CD4-positive, alpha-beta T cell (primary cell): ENCODE measurements around the gene CDHR3. TPM values are rescaled to one million over a fixed set of nuclear protein-coding genes. Genes with fewer than 3 reads are reported as not detected.

Experiments used
- ATAC-seq: fragments of 200-7000 bp; cut with Tn5 transposase; one replicate; pipeline ENCODE4 v1.10.0; 2022; ENCODE audit warnings: mild to moderate bottlenecking; ENCODE audit not compliant: poor library complexity
- CTCF ChIA-PET: fragments of 350-600 bp; sonication (Branson Sonifier 250); formaldehyde crosslinking; loops from one replicate; lab custom pipeline; 2021; ENCODE audit warnings: antibody characterized with exemption, inconsistent platforms; lab: Charles Lee
- POLR2A ChIA-PET: fragments of 350-600 bp; sonication (Branson Sonifier 250); formaldehyde crosslinking; loops from one replicate; lab custom pipeline; 2021; ENCODE audit warnings: antibody characterized with exemption, inconsistent platforms; lab: Charles Lee
- DNase-seq, 14 experiments: peaks; one replicate each; pipeline ENCODE4 v3.0.0-alpha.2; 2013 to 2020; ENCODE audit warnings: mixed read lengths in 2 of 14
- H3K27ac ChIP-seq, 2 donors: one replicate each; pipeline versions ENCODE4 v1.5.1 to v1.7.0; 2013; ENCODE audit warnings: low read length in 2 of 2, low read depth in 1 of 2, mild to moderate bottlenecking in 1 of 2
- H3K27me3 ChIP-seq, 2 experiments: 1 replicate in 1 of 2; 2 replicates in 1 of 2; pipeline versions ENCODE4 v1.6.1 to v1.7.0; 2013; ENCODE audit warnings: low read length in 2 of 2, control low read depth in 1 of 2, mild to moderate bottlenecking in 1 of 2, moderate library complexity in 1 of 2; ENCODE audit not compliant: insufficient read depth in 2 of 2, control insufficient read depth in 1 of 2
- H3K36me3 ChIP-seq: one replicate; pipeline ENCODE4 v1.6.1; 2013; ENCODE audit warnings: low read length, control low read depth; ENCODE audit not compliant: insufficient read depth
- H3K4me1 ChIP-seq: one replicate; pipeline ENCODE4 v1.6.1; 2013; ENCODE audit warnings: low read length, control low read depth; ENCODE audit not compliant: insufficient read depth
- H3K4me3 ChIP-seq: one replicate; pipeline ENCODE4 v1.5.1; 2013; ENCODE audit warnings: mild to moderate bottlenecking, low read length, moderate library complexity
- H3K9me3 ChIP-seq, 2 experiments: 1 replicate in 1 of 2; 2 replicates in 1 of 2; pipeline versions ENCODE4 v1.6.1 to v1.7.0; 2013; ENCODE audit warnings: low read length in 2 of 2, mild to moderate bottlenecking in 2 of 2, control low read depth in 1 of 2, moderate library complexity in 1 of 2; ENCODE audit not compliant: control insufficient read depth in 1 of 2, insufficient read depth in 1 of 2
- H3K27ac Mint-ChIP-seq: one replicate; pipeline ENCODE4 v1.8.0; 2020; ENCODE audit warnings: mixed read lengths
- H3K27me3 Mint-ChIP-seq: one replicate; pipeline ENCODE4 v1.8.0; 2021; ENCODE audit warnings: mixed read lengths
- H3K36me3 Mint-ChIP-seq: one replicate; pipeline ENCODE4 v1.8.0; 2021; ENCODE audit warnings: low read depth, mixed read lengths
- H3K4me1 Mint-ChIP-seq: one replicate; pipeline ENCODE4 v1.8.0; 2021; ENCODE audit warnings: low read depth, mixed read lengths
- H3K4me3 Mint-ChIP-seq: one replicate; pipeline ENCODE4 v1.8.0; 2020; ENCODE audit warnings: mild to moderate bottlenecking, mixed read lengths
- H3K9me3 Mint-ChIP-seq: one replicate; pipeline ENCODE4 v1.8.0; 2020; ENCODE audit warnings: mixed read lengths
- intact Hi-C, 2 experiments: fragments of 100-400 bp; cut with DNase I in 1 of 2; cut with micrococcal nuclease in 1 of 2; formaldehyde crosslinking; loops; one replicate each; pipeline versions ENCODE4 v1.15.1 to v1.9.0; 2023 to 2025; cut with DNase I, micrococcal nuclease
- total RNA-seq, 174 experiments: library from RNA in 2 of 174; stranded (reverse) in 2 of 174; gene quantifications; one replicate each; pipeline ENCODE4 v1.2.3 and lab custom pipeline; 2021 to 2026
- TF ChIP-seq, protein P1 (sequence below): fragments of 200-600 bp; IDR thresholded peaks from one replicate; pipeline ENCODE4 v1.8.0; 2022; ENCODE audit warnings: antibody characterized with exemption, mild to moderate bottlenecking

Gene CDHR3
- total RNA-seq, 2 experiments from 2014 or later = 10.3 to 12.2 TPM

GRCh38 chr7:106069471-106070200 is 106.6 kb downstream of the CDHR3 start:
- H3K36me3 ChIP-seq = no peaks in the 10 kb centered on the region
- ATAC-seq (no peak), DNase-seq (no peak)
- Mint-ChIP-seq H3K36me3 (no peaks in the 10 kb centered on the region), H3K4me3 (no peak overlapping the region), H3K9me3 (no peaks in the 10 kb centered on the region), H3K27me3 (no peaks in the 10 kb centered on the region), H3K27ac (peak overlapping the region; percentile 95), H3K4me1 (peaks cover 54% of the 10 kb centered on the region)
- no peaks in the 10 kb centered on the region for H3K27me3 ChIP-seq
- peaks cover 44% of the 10 kb centered on the region for H3K4me1 ChIP-seq
- no peak overlapping the region for H3K27ac ChIP-seq
- intact Hi-C loops = loop anchor here (2.0 to 5.0 kb wide), 3 partner anchors 33 to 47 kb away; no protein-coding TSS in a partner anchor
- H3K4me3 ChIP-seq = no peak overlapping the region
- ChIA-PET POLR2A (interaction anchor here (0.6 to 4.3 kb wide), 2 partner anchors 43 to 1865 kb away, joined by 3 to 149 read pairs; partner anchors contain the start of gene SYPL1), CTCF (interaction anchor here (0.6 kb wide), 1 partner anchor 35 kb away, joined by 3 read pairs; no protein-coding TSS in a partner anchor)
- no peaks in the 10 kb centered on the region for H3K9me3 ChIP-seq
- TF ChIP-seq, protein P1, sequence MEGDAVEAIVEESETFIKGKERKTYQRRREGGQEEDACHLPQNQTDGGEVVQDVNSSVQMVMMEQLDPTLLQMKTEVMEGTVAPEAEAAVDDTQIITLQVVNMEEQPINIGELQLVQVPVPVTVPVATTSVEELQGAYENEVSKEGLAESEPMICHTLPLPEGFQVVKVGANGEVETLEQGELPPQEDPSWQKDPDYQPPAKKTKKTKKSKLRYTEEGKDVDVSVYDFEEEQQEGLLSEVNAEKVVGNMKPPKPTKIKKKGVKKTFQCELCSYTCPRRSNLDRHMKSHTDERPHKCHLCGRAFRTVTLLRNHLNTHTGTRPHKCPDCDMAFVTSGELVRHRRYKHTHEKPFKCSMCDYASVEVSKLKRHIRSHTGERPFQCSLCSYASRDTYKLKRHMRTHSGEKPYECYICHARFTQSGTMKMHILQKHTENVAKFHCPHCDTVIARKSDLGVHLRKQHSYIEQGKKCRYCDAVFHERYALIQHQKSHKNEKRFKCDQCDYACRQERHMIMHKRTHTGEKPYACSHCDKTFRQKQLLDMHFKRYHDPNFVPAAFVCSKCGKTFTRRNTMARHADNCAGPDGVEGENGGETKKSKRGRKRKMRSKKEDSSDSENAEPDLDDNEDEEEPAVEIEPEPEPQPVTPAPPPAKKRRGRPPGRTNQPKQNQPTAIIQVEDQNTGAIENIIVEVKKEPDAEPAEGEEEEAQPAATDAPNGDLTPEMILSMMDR = no peak

GRCh38 chr7:106070201-106070551 is 107.1 kb downstream of the CDHR3 start:
- Histone ChIP-seq H3K4me3 (no peak overlapping the region), H3K27ac (no peak overlapping the region), H3K27me3 (no peaks in the 10 kb centered on the region), H3K4me1 (peaks cover 44% of the 10 kb centered on the region), H3K36me3 (no peaks in the 10 kb centered on the region), H3K9me3 (no peaks in the 10 kb centered on the region)
- ChIA-PET POLR2A (interaction anchor here (2.0 to 4.3 kb wide), 4 partner anchors 12 to 1098 kb away, joined by 13 to 149 read pairs (median 16); partner anchors contain the start of genes HBP1 and SYPL1), CTCF (interaction anchor here (1.3 kb wide), 1 partner anchor 84 kb away, joined by 4 read pairs; no protein-coding TSS in a partner anchor)
- Mint-ChIP-seq H3K27me3 (no peaks in the 10 kb centered on the region), H3K4me1 (peaks cover 56% of the 10 kb centered on the region), H3K4me3 (no peak overlapping the region), H3K9me3 (no peaks in the 10 kb centered on the region), H3K36me3 (no peaks in the 10 kb centered on the region), H3K27ac (peak overlapping the region; percentile 95)
- intact Hi-C loops = loop anchor here (2.0 kb wide), 2 partner anchors 41 to 47 kb away; no protein-coding TSS in a partner anchor
- DNase-seq = no peak
- ATAC-seq = no peak
- TF ChIP-seq, protein P1 = no peak

DNA sequence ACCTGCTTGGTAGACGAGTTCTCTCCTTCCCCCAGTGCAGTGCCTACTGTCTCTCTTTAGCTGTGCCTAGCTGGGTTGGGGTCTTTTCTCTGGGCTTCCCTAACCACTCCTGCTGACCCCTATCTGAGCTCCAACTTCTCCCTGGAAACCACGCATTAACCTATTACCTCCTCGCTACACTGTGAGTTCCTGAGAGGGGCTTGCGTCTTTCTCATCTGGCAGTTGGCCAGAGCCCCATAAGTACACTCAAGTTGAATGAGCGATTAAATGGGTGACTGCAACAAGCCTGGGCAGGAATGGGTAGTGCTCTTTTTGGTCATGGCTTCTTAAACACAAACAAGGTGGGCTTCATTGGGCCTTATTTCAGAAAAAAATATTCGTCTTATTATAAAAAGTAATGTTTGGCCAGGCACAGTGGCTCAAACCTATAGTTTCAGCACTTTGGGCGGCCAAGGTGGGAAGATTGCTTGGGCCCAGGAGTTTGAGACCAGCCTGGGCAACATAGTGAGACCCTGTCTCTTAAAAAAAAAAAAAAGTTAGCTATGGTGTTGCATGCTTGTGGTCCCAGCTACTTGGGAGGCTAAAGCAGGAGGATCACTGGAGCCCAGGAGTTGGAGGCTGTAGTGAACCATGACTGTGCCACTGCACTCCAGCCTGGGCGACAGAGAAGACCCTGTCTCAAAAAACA is 107.6 kb downstream of the CDHR3 start:
- no peaks in the 10 kb centered on the region for H3K27me3 Mint-ChIP-seq
- intact Hi-C loops = loop anchor here (2.0 kb wide), 2 partner anchors 40 to 46 kb away; no protein-coding TSS in a partner anchor
- no peaks in the 10 kb centered on the region for H3K27me3 ChIP-seq
- H3K9me3 ChIP-seq = no peaks in the 10 kb centered on the region
- peak overlapping the region; percentile 79 to 86 for H3K27ac ChIP-seq
- H3K4me1 ChIP-seq = peaks cover 44% of the 10 kb centered on the region
- POLR2A ChIA-PET = interaction anchor here (1.1 to 4.3 kb wide), 13 partner anchors 13 to 1098 kb away, joined by 3 to 149 read pairs (median 9); partner anchors contain the start of genes HBP1, NAMPT and SYPL1
- H3K9me3 Mint-ChIP-seq = no peaks in the 10 kb centered on the region
- ATAC-seq (no peak), DNase-seq (no peak)
- no peaks in the 10 kb centered on the region for H3K36me3 Mint-ChIP-seq
- peak overlapping the region; percentile 44 for H3K4me3 ChIP-seq
- CTCF ChIA-PET = interaction anchor here (0.7 to 1.6 kb wide), 6 partner anchors 12 to 194 kb away, joined by 3 to 4 read pairs (median 4); partner anchors contain the start of gene SYPL1
- peak overlapping the region; percentile 95 for H3K27ac Mint-ChIP-seq
- H3K36me3 ChIP-seq = no peaks in the 10 kb centered on the region
- TF ChIP-seq, protein P1 = no peak
- no peak overlapping the region for H3K4me3 Mint-ChIP-seq
- H3K4me1 Mint-ChIP-seq = peaks cover 56% of the 10 kb centered on the region
